ENCODE measurements around the gene RASSF1. TPM values are rescaled to one million over a fixed set of nuclear protein-coding genes. Genes with fewer than 3 reads are reported as not detected.

Gene RASSF1
- total and polyA plus RNA-seq, 4 donors = 33.6 to 43.2 (median 41.9) TPM

DNA sequence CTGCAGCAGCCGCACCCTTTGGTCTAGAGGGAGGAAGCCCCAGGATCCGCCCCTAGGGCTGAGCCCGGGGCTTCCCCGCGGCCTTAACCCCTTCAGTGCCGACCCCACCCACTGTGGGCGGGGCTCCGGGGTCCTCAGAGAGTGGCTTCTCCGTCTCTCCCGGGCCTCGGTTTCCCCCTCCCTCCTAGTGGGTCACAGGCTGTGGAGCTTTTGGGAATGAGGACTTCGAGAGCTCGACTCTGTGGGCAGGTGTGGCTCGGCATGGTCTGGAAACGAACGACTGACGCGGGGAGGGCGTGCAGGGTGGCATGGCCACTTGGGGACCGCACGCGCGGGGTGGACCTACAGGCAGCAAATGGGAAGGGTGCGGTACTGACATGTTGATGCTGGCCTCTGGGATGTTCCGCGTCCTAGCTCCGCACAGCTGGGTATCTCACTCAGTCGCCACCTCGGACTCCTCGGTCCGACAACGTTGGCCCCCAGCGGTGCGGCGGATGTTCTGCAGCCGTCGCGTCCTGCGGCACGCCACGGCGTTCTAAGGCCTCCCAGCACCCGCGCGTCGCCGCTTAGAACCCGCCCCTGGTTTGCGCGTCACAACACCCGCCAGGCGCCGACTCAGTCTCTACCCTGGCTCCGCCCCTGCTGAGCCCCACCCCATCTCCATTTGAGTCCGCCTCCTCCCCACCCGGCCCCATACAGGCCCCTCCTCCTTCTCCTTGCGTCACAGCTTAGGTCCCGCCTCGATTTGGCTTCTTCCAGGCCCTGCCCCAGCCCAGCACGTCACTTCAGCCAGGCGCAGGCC is 41.6 kb downstream of the RASSF1 start, which contains the start of the genes HYAL3 and NAA80:
Gene HYAL3, minus strand, starts transcription at position 570 of the 802 bp plus-strand sequence. CDS start 3,803 bp downstream, outside the sequence.
Gene NAA80, minus strand, starts transcription at position 570 of the 802 bp plus-strand sequence. CDS start 1,942 bp downstream, outside the sequence.
- H3K4me1 ChIP-seq (ENCODE audit: control insufficient read depth in 1 of 2, insufficient read depth in 2 of 2, low read length in 2 of 2) = no peaks in the 10 kb centered on the region

GRCh38 chr3:50297896-50298725 is 42.5 kb downstream of the RASSF1 start:
- peak overlapping the region in 1 of 2 donors; percentile 51 for H3K4me3 ChIP-seq (ENCODE audit: low read length in 2 of 2)
- DNase-seq (peak; percentile 65 to 77), ATAC-seq (ENCODE audit: low FRiP score) (no peak)
- no peaks in the 10 kb centered on the region for H3K4me1 ChIP-seq (ENCODE audit: control insufficient read depth in 1 of 2, insufficient read depth in 2 of 2, low read length in 2 of 2)
- no peaks in the 10 kb centered on the region for H3K27me3 ChIP-seq (ENCODE audit: control insufficient read depth in 1 of 2, insufficient read depth in 2 of 2, low read length in 1 of 2)
- H3K27ac ChIP-seq (ENCODE audit: low read depth in 1 of 2, low read length in 2 of 2) = no peak overlapping the region
- H3K9me3 ChIP-seq (ENCODE audit: control insufficient read depth, low read length) = no peaks in the 10 kb centered on the region
- intact Hi-C loops (cut with DNase I) = no loop called here
- WGBS, 2 donors = 36 to 42% methylated on average over 9 of the region's 9 CpGs
- H3K36me3 ChIP-seq (ENCODE audit: control insufficient read depth in 1 of 2, insufficient read depth in 2 of 2, low read length in 1 of 2) = no peaks in the 10 kb centered on the region

More for the DNA sequence above, 41.6 kb downstream of the RASSF1 start, which contains the start of the genes HYAL3 and NAA80:
- Histone ChIP-seq H3K27me3 (ENCODE audit: control insufficient read depth in 1 of 2, insufficient read depth in 2 of 2, low read length in 1 of 2) (no peaks in the 10 kb centered on the region), H3K36me3 (ENCODE audit: control insufficient read depth in 1 of 2, insufficient read depth in 2 of 2, low read length in 1 of 2) (no peaks in the 10 kb centered on the region), H3K4me3 (ENCODE audit: low read length in 2 of 2) (peak within 1 kb of the TSS; percentile 39 to 51), H3K27ac (ENCODE audit: low read depth in 1 of 2, low read length in 2 of 2) (peak within 1 kb of the TSS; percentile 53 to 59), H3K9me3 (ENCODE audit: control insufficient read depth, low read length) (no peaks in the 10 kb centered on the region)
- intact Hi-C loops (cut with DNase I) = no loop called here
- DNase-seq (peak; percentile 99 to 100), ATAC-seq (ENCODE audit: low FRiP score) (peak; percentile 96)
- 0 to 1% methylated on average over 59 to 61 of the region's 61 CpGs for WGBS, 2 donors

- Histone ChIP-seq H3K4me1 (ENCODE audit: control insufficient read depth in 1 of 2, insufficient read depth in 2 of 2, low read length in 2 of 2) (no peaks in the 10 kb centered on the region), H3K9me3 (ENCODE audit: control insufficient read depth, low read length) (no peaks in the 10 kb centered on the region), H3K27me3 (ENCODE audit: control insufficient read depth in 1 of 2, insufficient read depth in 2 of 2, low read length in 1 of 2) (no peaks in the 10 kb centered on the region), H3K27ac (ENCODE audit: low read depth in 1 of 2, low read length in 2 of 2) (no peak overlapping the region), H3K36me3 (ENCODE audit: control insufficient read depth in 1 of 2, insufficient read depth in 2 of 2, low read length in 1 of 2) (no peaks in the 10 kb centered on the region), H3K4me3 (ENCODE audit: low read length in 2 of 2) (no peak overlapping the region)
- peak in 1 of 2 donors; percentile 61 for DNase-seq
- intact Hi-C loops (cut with DNase I) = no loop called here
- 80 to 87% methylated on average over 2 of the region's 2 CpGs for WGBS, 2 donors
- ATAC-seq (ENCODE audit: low FRiP score) = no peak
Observed at GRCh38 chr3:50297384-50297775, 43.3 kb downstream of the RASSF1 start.

GRCh38 chr3:50296721-50297383 is 43.8 kb downstream of the RASSF1 start:
- H3K4me3 ChIP-seq (ENCODE audit: low read length in 2 of 2) = no peak overlapping the region
- DNase-seq (peak; percentile 54 to 76), ATAC-seq (ENCODE audit: low FRiP score) (no peak)
- no peaks in the 10 kb centered on the region for H3K9me3 ChIP-seq (ENCODE audit: control insufficient read depth, low read length)
- intact Hi-C loops (cut with DNase I) = no loop called here
- no peaks in the 10 kb centered on the region for H3K27me3 ChIP-seq (ENCODE audit: control insufficient read depth in 1 of 2, insufficient read depth in 2 of 2, low read length in 1 of 2)
- H3K4me1 ChIP-seq (ENCODE audit: control insufficient read depth in 1 of 2, insufficient read depth in 2 of 2, low read length in 2 of 2) = no peaks in the 10 kb centered on the region
- no peak overlapping the region for H3K27ac ChIP-seq (ENCODE audit: low read depth in 1 of 2, low read length in 2 of 2)
- WGBS, 2 donors = 92% methylated on average over 15 to 18 of the region's 18 CpGs
- H3K36me3 ChIP-seq (ENCODE audit: control insufficient read depth in 1 of 2, insufficient read depth in 2 of 2, low read length in 1 of 2) = no peaks in the 10 kb centered on the region

- no peak overlapping the region for H3K4me3 ChIP-seq (ENCODE audit: low read length in 2 of 2)
- H3K36me3 ChIP-seq (ENCODE audit: control insufficient read depth in 1 of 2, insufficient read depth in 2 of 2, low read length in 1 of 2) = no peaks in the 10 kb centered on the region
- no peak overlapping the region for H3K27ac ChIP-seq (ENCODE audit: low read depth in 1 of 2, low read length in 2 of 2)
- no peaks in the 10 kb centered on the region for H3K27me3 ChIP-seq (ENCODE audit: control insufficient read depth in 1 of 2, insufficient read depth in 2 of 2, low read length in 1 of 2)
- H3K9me3 ChIP-seq (ENCODE audit: control insufficient read depth, low read length) = no peaks in the 10 kb centered on the region
- DNase-seq = no peak
- intact Hi-C loops (cut with DNase I) = no loop called here
- 78 to 86% methylated on average over 8 of the region's 8 CpGs for WGBS, 2 donors
- H3K4me1 ChIP-seq (ENCODE audit: control insufficient read depth in 1 of 2, insufficient read depth in 2 of 2, low read length in 2 of 2) = no peaks in the 10 kb centered on the region
- no peak for ATAC-seq (ENCODE audit: low FRiP score)
Observed at GRCh38 chr3:50295553-50296431, 44.8 kb downstream of the RASSF1 start.

GRCh38 chr3:50294492-50295403 is 45.9 kb downstream of the RASSF1 start:
- H3K4me1 ChIP-seq (ENCODE audit: control insufficient read depth in 1 of 2, insufficient read depth in 2 of 2, low read length in 2 of 2) = no peaks in the 10 kb centered on the region
- WGBS, 2 donors = 91% methylated on average over 22 of the region's 22 CpGs
- no peak overlapping the region for H3K27ac ChIP-seq (ENCODE audit: low read depth in 1 of 2, low read length in 2 of 2)
- no peaks in the 10 kb centered on the region for H3K36me3 ChIP-seq (ENCODE audit: control insufficient read depth in 1 of 2, insufficient read depth in 2 of 2, low read length in 1 of 2)
- DNase-seq (no peak), ATAC-seq (ENCODE audit: low FRiP score) (no peak)
- no peaks in the 10 kb centered on the region for H3K27me3 ChIP-seq (ENCODE audit: control insufficient read depth in 1 of 2, insufficient read depth in 2 of 2, low read length in 1 of 2)
- intact Hi-C loops (cut with DNase I) = no loop called here
- no peak overlapping the region for H3K4me3 ChIP-seq (ENCODE audit: low read length in 2 of 2)
- no peaks in the 10 kb centered on the region for H3K9me3 ChIP-seq (ENCODE audit: control insufficient read depth, low read length)

GRCh38 chr3:50294089-50294488 is 46.5 kb downstream of the RASSF1 start:
- 88 to 94% methylated on average over 4 of the region's 4 CpGs for WGBS, 2 donors
- Histone ChIP-seq H3K9me3 (ENCODE audit: control insufficient read depth, low read length) (no peaks in the 10 kb centered on the region), H3K27me3 (ENCODE audit: control insufficient read depth in 1 of 2, insufficient read depth in 2 of 2, low read length in 1 of 2) (no peaks in the 10 kb centered on the region), H3K4me3 (ENCODE audit: low read length in 2 of 2) (no peak overlapping the region), H3K4me1 (ENCODE audit: control insufficient read depth in 1 of 2, insufficient read depth in 2 of 2, low read length in 2 of 2) (no peaks in the 10 kb centered on the region), H3K36me3 (ENCODE audit: control insufficient read depth in 1 of 2, insufficient read depth in 2 of 2, low read length in 1 of 2) (no peaks in the 10 kb centered on the region), H3K27ac (ENCODE audit: low read depth in 1 of 2, low read length in 2 of 2) (no peak overlapping the region)
- ATAC-seq (ENCODE audit: low FRiP score) = no peak
- DNase-seq = no peak
- intact Hi-C loops (cut with DNase I) = no loop called here

Data from aorta (tissue), 5 donors.